K562 (cell line): ENCODE data around the gene NR2F6. TPM values are rescaled to one million over a fixed set of nuclear protein-coding genes. Genes with fewer than 3 reads are reported as not detected.
A peak's percentile ranks its signal among the peaks of the same experiment; 100 is the strongest.

Experiments
- ATAC-seq: fragments of 200-7000 bp; cut with Tn5 transposase; 3 replicates; pipeline ENCODE4 v1.9.1; 2020; ENCODE audit warnings: moderate library complexity
- BruUV-seq: library from RNA; stranded (reverse); fragments of 400-500 nt; replicated peaks from 2 replicates; lab custom pipeline; 2021; lab: Mats Ljungman, UMichigan
- CTCF ChIA-PET: fragments of 300-600 bp; formaldehyde crosslinking; extraction: SDS; loops from one replicate; lab custom pipeline; 2021; ENCODE audit warnings: low intra/inter-chr PET ratio; lab: Yijun Ruan, JAX
- POLR2A ChIA-PET: fragments of 300-600, 350-650 bp; sonication (Branson Sonifier 250); formaldehyde crosslinking; extraction: SDS; loops from one replicate; lab custom pipeline; 2021; ENCODE audit warnings: antibody characterized with exemption, inconsistent platforms; lab: Yijun Ruan, JAX
- DNase-seq, 4 experiments: peaks; one replicate each; pipeline versions ENCODE4 v3.0.0 to v3.0.0-alpha.2; 2011 to 2018; ENCODE audit warnings: low spot score in 3 of 4, mixed read lengths in 3 of 4; ENCODE audit errors: extremely low read depth in 1 of 4
- FAIRE-seq: peaks from 2 replicates; lab custom pipeline; 2011; peaks lifted over from hg19 to GRCh38; lab: Jason Lieb, UNC
- H2AFZ ChIP-seq: 2 replicates; pipeline ENCODE4 v1.6.0; 2011; ENCODE audit warnings: low read depth, low read length, control low read depth, inconsistent platforms
- H3K27ac ChIP-seq: fragments of 200-600 bp; 3 replicates; pipeline ENCODE4 v1.8.0; 2011; ENCODE audit warnings: low read depth, mild to moderate bottlenecking, control low read depth, inconsistent platforms, low read length, moderate library complexity, mixed read lengths; ENCODE audit errors: extremely low read depth
- H3K27me3 ChIP-seq, 2 experiments: fragments of 300-600 bp in 1 of 2; 2 replicates in 1 of 2; 3 replicates in 1 of 2; pipeline versions ENCODE4 v1.6.0 to v1.8.0; 2011; ENCODE audit warnings: inconsistent platforms in 2 of 2, low read length in 2 of 2, mild to moderate bottlenecking in 1 of 2, mixed read lengths in 1 of 2, moderate library complexity in 1 of 2; ENCODE audit not compliant: control insufficient read depth in 2 of 2, insufficient read depth in 2 of 2
- H3K36me3 ChIP-seq: fragments of 300-600 bp; 3 replicates; pipeline ENCODE4 v1.8.0; 2011; ENCODE audit warnings: mild to moderate bottlenecking, low read length, inconsistent platforms; ENCODE audit not compliant: control insufficient read depth, insufficient read depth
- H3K4me1 ChIP-seq, 2 experiments: fragments of 200-600 bp in 1 of 2; replicated peaks in 1 of 2; 2 replicates in 1 of 2; 3 replicates in 1 of 2; pipeline versions ENCODE4 v1.5.1 to v1.8.0; 2011; ENCODE audit warnings: inconsistent platforms in 2 of 2, low read length in 2 of 2, mild to moderate bottlenecking in 1 of 2, mixed read lengths in 1 of 2, moderate library complexity in 1 of 2; ENCODE audit not compliant: control insufficient read depth in 2 of 2, insufficient read depth in 2 of 2
- H3K4me2 ChIP-seq: 2 replicates; pipeline ENCODE4 v1.6.1; 2011; ENCODE audit warnings: low read length, control low read depth, inconsistent platforms, mixed read lengths; ENCODE audit not compliant: insufficient read depth
- H3K4me3 ChIP-seq: fragments of 200-600 bp; sonication (generic), shearing (Covaris generic); 2 replicates; pipeline ENCODE4 v1.5.1; 2016; ENCODE audit warnings: control low read depth, inconsistent platforms
- H3K79me2 ChIP-seq: fragments of 200-600 bp; 3 replicates; pipeline ENCODE4 v1.8.0; 2011; ENCODE audit warnings: low read length, inconsistent platforms; ENCODE audit not compliant: control insufficient read depth, insufficient read depth
- H3K9ac ChIP-seq, 2 experiments: 2 replicates each; pipeline versions ENCODE4 v1.6.0 to v1.6.1; 2011; ENCODE audit warnings: low read depth in 2 of 2, low read length in 2 of 2, control low read depth in 1 of 2, inconsistent platforms in 1 of 2, mild to moderate bottlenecking in 1 of 2, mixed read lengths in 1 of 2; ENCODE audit not compliant: insufficient read depth in 1 of 2
- H3K9me1 ChIP-seq: one replicate; pipeline ENCODE4 v1.6.0; 2011; ENCODE audit warnings: inconsistent platforms, mild to moderate bottlenecking, low read length, moderate library complexity; ENCODE audit not compliant: control insufficient read depth, insufficient read depth
- H3K9me3 ChIP-seq: replicated peaks from 2 replicates; pipeline ENCODE4 v1.5.1; 2011; ENCODE audit warnings: low read depth, low read length, inconsistent platforms; ENCODE audit not compliant: control insufficient read depth, insufficient read depth
- H4K20me1 ChIP-seq: replicated peaks from 2 replicates; pipeline ENCODE4 v1.6.1; 2011; ENCODE audit warnings: low read length, inconsistent platforms, mixed read lengths; ENCODE audit not compliant: control insufficient read depth, insufficient read depth
- AFF1 ChIP-seq, 2 experiments: fragments of 450-650 bp; IDR thresholded peaks; 2 replicates each; pipeline ENCODE4 v1.6.1; 2018; ENCODE audit warnings: mild to moderate bottlenecking in 2 of 2, low read depth in 1 of 2; ENCODE audit not compliant: partially characterized antibody in 2 of 2
- CHD2 ChIP-seq: IDR thresholded peaks from 2 replicates; pipeline ENCODE4 v1.6.1; 2011; ENCODE audit warnings: low read depth, low read length
- CREB3L1 ChIP-seq: fragments of 450-650 bp; IDR thresholded peaks from 2 replicates; pipeline ENCODE4 v1.6.1; 2014; ENCODE audit warnings: low read depth, mild to moderate bottlenecking, moderate library complexity, borderline replicate concordance
- ESRRA ChIP-seq: fragments of 450-650 bp; IDR thresholded peaks from 2 replicates; pipeline ENCODE4 v1.6.1; 2014; ENCODE audit warnings: low read depth, mild to moderate bottlenecking, moderate library complexity, borderline replicate concordance
- MBD2 ChIP-seq: sonication (generic); IDR thresholded peaks from 2 replicates; pipeline ENCODE4 v1.6.1; 2016; ENCODE audit warnings: low read depth, borderline replicate concordance
- PCBP2 ChIP-seq: fragments of 200-400 bp; formaldehyde crosslinking; IDR thresholded peaks from 2 replicates; pipeline ENCODE4 v1.6.1; 2018; ENCODE audit warnings: low read length, low read depth, mild to moderate bottlenecking, moderate library complexity; ENCODE audit not compliant: poor library complexity, severe bottlenecking
- SP2 ChIP-seq: IDR thresholded peaks from 2 replicates; pipeline ENCODE4 v1.6.1; 2011; ENCODE audit warnings: mild to moderate bottlenecking, low read depth, low read length, moderate library complexity; ENCODE audit not compliant: poor library complexity, severe bottlenecking; ENCODE audit errors: extremely low read depth
- TEAD1 ChIP-seq, 2 experiments: fragments of 450-650 bp in 1 of 2; sonication (generic) in 1 of 2; formaldehyde crosslinking; IDR thresholded peaks; 2 replicates each; pipeline versions ENCODE4 v1.4.0 to v1.8.0; 2020 to 2022; ENCODE audit warnings: mild to moderate bottlenecking in 2 of 2, missing genetic modification reagents in 1 of 2
- YY1 ChIP-seq, 3 experiments: IDR thresholded peaks; 2 replicates each; pipeline ENCODE4 v1.6.1; 2011; ENCODE audit warnings: low read length in 2 of 3, mild to moderate bottlenecking in 2 of 3, moderate library complexity in 2 of 3, borderline replicate concordance in 1 of 3, control low read depth in 1 of 3, low read depth in 1 of 3; ENCODE audit not compliant: insufficient read depth in 3 of 3, insufficient replicate concordance in 2 of 3, control insufficient read depth in 1 of 3, insufficient read length in 1 of 3; ENCODE audit errors: extremely low read depth in 1 of 3
- ZBTB8A ChIP-seq: fragments of 450-650 bp; IDR thresholded peaks from 2 replicates; pipeline ENCODE4 v1.6.1; 2018; ENCODE audit warnings: mild to moderate bottlenecking, moderate library complexity; ENCODE audit not compliant: partially characterized antibody
- ZC3H4 ChIP-seq: sonication (generic); formaldehyde crosslinking; IDR thresholded peaks from 2 replicates; pipeline ENCODE4 v1.9.0; 2021; ENCODE audit warnings: missing genetic modification reagents, borderline replicate concordance
- WGBS: fragments of 100-300 bp; shearing (Covaris generic); methylation state at CpG from one replicate; pipeline ENCODE4 v1.1.6; 2016; ENCODE audit warnings: low coverage, mixed read lengths; ENCODE audit not compliant: insufficient coverage; ENCODE audit errors: missing lambda C conversion rate; 5-methylcytosine and 5-hydroxymethylcytosine counted together
- in situ Hi-C: fragments of 300-500 bp; cut with MboI; formaldehyde crosslinking; loops from 4 replicates; pipeline ENCODE4 v1.15.0; 2018; ENCODE audit warnings: inconsistent platforms, mixed read lengths
- intact Hi-C: fragments of 100-400 bp; cut with micrococcal nuclease; formaldehyde crosslinking; loops from 2 replicates; pipeline ENCODE4 v1.14.2; 2022
- polyA plus RNA-seq, 8 experiments: library from polyadenylated mRNA; depleted of rRNA in 4 of 8; stranded (reverse) in 5 of 8; unstranded in 3 of 8; fragments of >200 nt; fragmentation: Nextera tagmentation in 2 of 8; fragmentation: Illumina TruSeq in 1 of 8; extraction: Ambion mirVana in 2 of 8; extraction: Trizol in 1 of 8; gene quantifications; 2 replicates each; pipeline versions ENCODE4 v1.2.1 to v1.2.3, GENCODE V29; 2011 to 2014; ENCODE audit warnings: inconsistent platforms in 1 of 8, missing spikeins in 1 of 8
- total RNA-seq, 7 experiments: library from RNA; depleted of rRNA in 6 of 7; stranded (reverse); fragments of >200 nt in 6 of 7; fragmentation: Illumina TruSeq in 2 of 7; extraction: Trizol in 2 of 7; gene quantifications; 2 replicates each; pipeline versions ENCODE4 v1.2.1 to v1.2.3, GENCODE V29; 2011 to 2021; ENCODE audit warnings: low replicate concordance in 1 of 7

The NR2F6 gene
- total and polyA plus RNA-seq, 9 of the 15 experiments (the other 6 are each of a cell fraction or from before 2014, with no cell fraction given): 0.76 to 97.5 (median 18.8) TPM

GRCh38 chr19:17289489-17289888 is 43.8 kb upstream of the NR2F6 start (continued):
- TF ChIP-seq ZBTB8A (no peak), CHD2 (peak; percentile 67), SP2 (peak; percentile 80), MBD2 (peak; percentile 80; the same call in 1 of the 2 replicates)

- peak overlapping the region; percentile 45; the same call in 1 of the 2 replicates for H2AFZ ChIP-seq
- H3K9me1 ChIP-seq: no peaks in the 10 kb centered on the region
- whole genome bisulfite sequencing: 34% methylated on average over 9 of the region's 9 CpGs
- ChIA-PET POLR2A (no interaction called here), CTCF (no interaction called here)
- peaks cover 2 to 39% of the 10 kb centered on the region in 2 experiments; a peak in 4 of 5 replicates for H3K4me1 ChIP-seq
- H3K4me3 ChIP-seq: no peak overlapping the region
- no peaks in the 10 kb centered on the region for H3K9me3 ChIP-seq
- H3K4me2 ChIP-seq: no peak overlapping the region
- H3K27me3 ChIP-seq: no peaks in the 10 kb centered on the region
- peaks cover 13% of the 10 kb centered on the region; the same call in 1 of the 3 replicates for H3K36me3 ChIP-seq
- H3K9ac ChIP-seq: peak overlapping the region in 1 of 2 experiments; percentile 28; a peak in 1 of 4 replicates
- ATAC-seq (no peak), FAIRE-seq (peak; percentile 11), DNase-seq (no peak)
- in situ Hi-C loops (loop anchor here (5.0 kb wide), 1 partner anchor 214 kb away; no protein-coding TSS in a partner anchor), intact Hi-C loops (no loop called here)
- peaks cover 5% of the 10 kb centered on the region; the same call in 2 of the 3 replicates for H3K79me2 ChIP-seq
- H3K27ac ChIP-seq: no peak overlapping the region; the same call in 2 of the 3 replicates
- no TSS peak for BruUV-seq
- H4K20me1 ChIP-seq: peaks cover 6% of the 10 kb centered on the region; the same call in 1 of the 2 replicates
- TF ChIP-seq ZC3H4 (CRISPR knock-in tag) (no peak), CREB3L1 (no peak), TEAD1 (CRISPR knock-in tag; IDR thresholded peaks at IDR 0.05) (no peak), AFF1 (IDR thresholded peaks at IDR 0.05; ENCODE audit: low read depth in 1 of 2, partially characterized antibody in 2 of 2) (no peak), ESRRA (peak; percentile 41; the same call in 1 of the 2 replicates), YY1 (IDR thresholded peaks at IDR 0.05; ENCODE audit: borderline replicate concordance in 1 of 3, control insufficient read depth in 1 of 3, extremely low read depth in 1 of 3, insufficient read depth in 3 of 3, insufficient read length in 1 of 3, insufficient replicate concordance in 2 of 3, low read depth in 1 of 3, low read length in 2 of 3) (peak in 1 of 3 experiments; percentile 64), PCBP2 (no peak)
These were observed 41.0 kb upstream of the NR2F6 start for GRCh38 chr19:17286752-17287151.
